Parathyroid adenoma (tissue), 2 donors: ENCODE results near the gene NRXN2.
"Not testable (repeated sequence)": the region's sequence is repeated elsewhere in the genome, so short reads cannot be mapped to it uniquely, and the experiment has no call there.

ENCODE experiments used
- H2AFZ ChIP-seq: fragments of 300-600 bp; sonication (generic); one replicate; pipeline ENCODE4 v1.7.0; 2017; ENCODE audit warnings: antibody characterized with exemption, mild to moderate bottlenecking
- H3K27ac ChIP-seq: fragments of 300-600 bp; sonication (generic); one replicate; pipeline ENCODE4 v1.7.0; 2017
- H3K27me3 ChIP-seq: fragments of 300-600 bp; sonication (generic); one replicate; pipeline ENCODE4 v1.7.0; 2017; ENCODE audit warnings: low read length; ENCODE audit not compliant: control insufficient read depth, insufficient read depth
- H3K36me3 ChIP-seq: fragments of 300-600 bp; sonication (generic); one replicate; pipeline ENCODE4 v1.7.0; 2017; ENCODE audit warnings: low read length; ENCODE audit not compliant: control insufficient read depth, insufficient read depth
- H3K4me1 ChIP-seq: fragments of 300-600 bp; sonication (generic); one replicate; pipeline ENCODE4 v1.7.0; 2017; ENCODE audit warnings: control low read depth
- H3K4me2 ChIP-seq: fragments of 300-600 bp; sonication (generic); one replicate; pipeline ENCODE4 v1.7.0; 2017; ENCODE audit warnings: low read length
- H3K4me3 ChIP-seq: fragments of 300-600 bp; sonication (generic); one replicate; pipeline ENCODE4 v1.7.0; 2017; ENCODE audit warnings: low read depth, low read length
- H3K79me2 ChIP-seq: fragments of 300-600 bp; sonication (generic); one replicate; pipeline ENCODE4 v1.7.0; 2017; ENCODE audit warnings: control low read depth
- H3K9ac ChIP-seq: fragments of 300-600 bp; sonication (generic); one replicate; pipeline ENCODE4 v1.7.0; 2017; ENCODE audit warnings: mild to moderate bottlenecking
- H3K9me3 ChIP-seq: fragments of 300-600 bp; sonication (generic); one replicate; pipeline ENCODE4 v1.7.0; 2017; ENCODE audit warnings: low read length; ENCODE audit not compliant: control insufficient read depth
- CTCF ChIP-seq: fragments of 300-600 bp; sonication (generic); IDR thresholded peaks from one replicate; pipeline ENCODE4 v1.7.0; 2017; ENCODE audit warnings: antibody characterized with exemption, mild to moderate bottlenecking
- donor health status: primary hyperparathyroidism.

NRXN2 gene

GRCh38 chr11:64562723-64563351 is 160.2 kb downstream of the NRXN2 start:
- H3K4me2 ChIP-seq: no peak overlapping the region
- H2AFZ ChIP-seq: no peak overlapping the region
- no peaks in the 10 kb centered on the region for H3K79me2 ChIP-seq
- H3K9ac ChIP-seq: no peak overlapping the region
- H3K36me3 ChIP-seq: no peaks in the 10 kb centered on the region
- no peak overlapping the region for H3K27ac ChIP-seq
- no peaks in the 10 kb centered on the region for H3K9me3 ChIP-seq
- no peaks in the 10 kb centered on the region for H3K4me1 ChIP-seq
- no peak overlapping the region for H3K4me3 ChIP-seq
- no peaks in the 10 kb centered on the region for H3K27me3 ChIP-seq
- no peak for TF ChIP-seq CTCF

- Histone ChIP-seq H2AFZ (no peak overlapping the region), H3K9me3 (no peaks in the 10 kb centered on the region), H3K4me1 (no peaks in the 10 kb centered on the region), H3K4me3 (no peak overlapping the region), H3K9ac (no peak overlapping the region), H3K27me3 (no peaks in the 10 kb centered on the region), H3K27ac (no peak overlapping the region), H3K36me3 (no peaks in the 10 kb centered on the region), H3K79me2 (no peaks in the 10 kb centered on the region), H3K4me2 (no peak overlapping the region)
- no peak for TF ChIP-seq CTCF
Measured at GRCh38 chr11:64561984-64562722, 160.8 kb downstream of the NRXN2 start.

GRCh38 chr11:64561429-64561828 is 161.6 kb downstream of the NRXN2 start:
- not testable (repeated sequence) for H3K27me3 ChIP-seq, H2AFZ ChIP-seq, H3K27ac ChIP-seq, H3K9ac ChIP-seq, H3K4me1 ChIP-seq, H3K36me3 ChIP-seq, H3K79me2 ChIP-seq, H3K4me2 ChIP-seq, H3K4me3 ChIP-seq, H3K9me3 ChIP-seq

- H3K27ac ChIP-seq: no peak overlapping the region
- no peak for TF ChIP-seq CTCF
- H3K9me3 ChIP-seq: no peaks in the 10 kb centered on the region
- H3K4me3 ChIP-seq: no peak overlapping the region
- H3K9ac ChIP-seq: no peak overlapping the region
- no peaks in the 10 kb centered on the region for H3K36me3 ChIP-seq
- H2AFZ ChIP-seq: no peak overlapping the region
- H3K27me3 ChIP-seq: no peaks in the 10 kb centered on the region
- H3K4me2 ChIP-seq: no peak overlapping the region
- H3K4me1 ChIP-seq: no peaks in the 10 kb centered on the region
- H3K79me2 ChIP-seq: no peaks in the 10 kb centered on the region
Measured at GRCh38 chr11:64560941-64561340, 162.1 kb downstream of the NRXN2 start.

- no peak for TF ChIP-seq CTCF
- H3K27me3 ChIP-seq: no peaks in the 10 kb centered on the region
- H2AFZ ChIP-seq: no peak overlapping the region
- H3K4me2 ChIP-seq: no peak overlapping the region
- H3K4me1 ChIP-seq: no peaks in the 10 kb centered on the region
- H3K9ac ChIP-seq: no peak overlapping the region
- H3K9me3 ChIP-seq: no peaks in the 10 kb centered on the region
- no peak overlapping the region for H3K27ac ChIP-seq
- no peaks in the 10 kb centered on the region for H3K79me2 ChIP-seq
- no peaks in the 10 kb centered on the region for H3K36me3 ChIP-seq
- no peak overlapping the region for H3K4me3 ChIP-seq
Measured at GRCh38 chr11:64560139-64560771, 162.7 kb downstream of the NRXN2 start.
